Adrenal gland (tissue), 5 donors: ENCODE measurements around the gene ICE2.

Experiments used
- POLR2A ChIP-seq, 2 donors: fragments of 450-650 bp; IDR thresholded peaks; one replicate each; pipeline ENCODE4 v1.6.1; 2017; ENCODE audit warnings: antibody characterized with exemption in 2 of 2, mild to moderate bottlenecking in 2 of 2, moderate library complexity in 1 of 2
- TF ChIP-seq, protein P1 (sequence below), 6 experiments: fragments of 450-650 bp in 4 of 6; fragments of 200-600 bp in 2 of 6; sonication (generic) in 1 of 6; IDR thresholded peaks; 1 replicate in 5 of 6; 2 replicates in 1 of 6; pipeline versions ENCODE4 v1.5.1 to v1.8.0; 2016 to 2021; ENCODE audit warnings: antibody characterized with exemption in 6 of 6, mild to moderate bottlenecking in 2 of 6, moderate library complexity in 1 of 6
- donor health status: DM: no; HTN: no; CAD: no.

- TF ChIP-seq, protein P1, sequence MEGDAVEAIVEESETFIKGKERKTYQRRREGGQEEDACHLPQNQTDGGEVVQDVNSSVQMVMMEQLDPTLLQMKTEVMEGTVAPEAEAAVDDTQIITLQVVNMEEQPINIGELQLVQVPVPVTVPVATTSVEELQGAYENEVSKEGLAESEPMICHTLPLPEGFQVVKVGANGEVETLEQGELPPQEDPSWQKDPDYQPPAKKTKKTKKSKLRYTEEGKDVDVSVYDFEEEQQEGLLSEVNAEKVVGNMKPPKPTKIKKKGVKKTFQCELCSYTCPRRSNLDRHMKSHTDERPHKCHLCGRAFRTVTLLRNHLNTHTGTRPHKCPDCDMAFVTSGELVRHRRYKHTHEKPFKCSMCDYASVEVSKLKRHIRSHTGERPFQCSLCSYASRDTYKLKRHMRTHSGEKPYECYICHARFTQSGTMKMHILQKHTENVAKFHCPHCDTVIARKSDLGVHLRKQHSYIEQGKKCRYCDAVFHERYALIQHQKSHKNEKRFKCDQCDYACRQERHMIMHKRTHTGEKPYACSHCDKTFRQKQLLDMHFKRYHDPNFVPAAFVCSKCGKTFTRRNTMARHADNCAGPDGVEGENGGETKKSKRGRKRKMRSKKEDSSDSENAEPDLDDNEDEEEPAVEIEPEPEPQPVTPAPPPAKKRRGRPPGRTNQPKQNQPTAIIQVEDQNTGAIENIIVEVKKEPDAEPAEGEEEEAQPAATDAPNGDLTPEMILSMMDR (IDR thresholded peaks at IDR 0.05): no peak
- no peak for TF ChIP-seq POLR2A (IDR thresholded peaks at IDR 0.05)
Observed at GRCh38 chr15:60382773-60383674, 95.9 kb downstream of the ICE2 start.
